ENCODE data around the gene NUP210L.

- TF ChIP-seq POLR2A (IDR thresholded peaks at IDR 0.05) = no peak
- no peak for TF ChIP-seq CTCF (IDR thresholded peaks at IDR 0.05)
These were observed 159.7 kb downstream of the NUP210L start for GRCh38 chr1:153995202-153995601.
